ENCODE results near the gene NELFA.

NELFA gene

GRCh38 chr4:1986578-1987210 lies 22.1 kb downstream of the NELFA start:
- H3K14ac ChIP-seq (ENCODE audit: low read length), result no peak overlapping the region
- no peak overlapping the region for H2BK12ac ChIP-seq (ENCODE audit: low read length)
- no peak overlapping the region for H3K4me3 ChIP-seq (ENCODE audit: low read length in 2 of 2)
- no peak overlapping the region for H2BK5ac ChIP-seq (ENCODE audit: low read length)
- no peak overlapping the region for H2AFZ ChIP-seq (ENCODE audit: low read length)
- no peaks in the 10 kb centered on the region for H3K4me1 ChIP-seq (ENCODE audit: control insufficient read depth in 2 of 2, insufficient read depth in 1 of 2, low read depth in 1 of 2, low read length in 2 of 2)
- no peak overlapping the region for H2BK120ac ChIP-seq (ENCODE audit: low read depth, low read length)
- peaks cover 56 to 98% of the 10 kb centered on the region in 2 donors for H3K36me3 ChIP-seq (replicated peaks in 1 of 2; ENCODE audit: control insufficient read depth in 2 of 2, insufficient read depth in 2 of 2, low read length in 2 of 2)
- H3K9ac ChIP-seq (ENCODE audit: low read depth, low read length, poor library complexity), result no peak overlapping the region
- no peak overlapping the region for H3K4ac ChIP-seq (ENCODE audit: low read length)
- H3K27ac ChIP-seq (replicated peaks; ENCODE audit: low read length), result no peak overlapping the region
- H3K4me2 ChIP-seq (ENCODE audit: insufficient read depth, low read length, poor library complexity, severe bottlenecking), result no peak overlapping the region
- DNase-seq (ENCODE audit: low spot score), result no peak
- no peak overlapping the region for H2AK5ac ChIP-seq (ENCODE audit: low read depth, low read length)
- H4K8ac ChIP-seq (ENCODE audit: low read depth, low read length), result no peak overlapping the region
- peaks cover 11% of the 10 kb centered on the region for H3K79me1 ChIP-seq (ENCODE audit: low read depth, low read length)
- H2BK15ac ChIP-seq (ENCODE audit: low read length), result no peak overlapping the region
- H3K27me3 ChIP-seq (ENCODE audit: control insufficient read depth in 3 of 3, insufficient read depth in 3 of 3, low read depth in 1 of 3, low read length in 3 of 3), result no peaks in the 10 kb centered on the region
- WGBS, 2 donors (ENCODE audit: extremely low coverage in 2 of 2, insufficient read length in 2 of 2, insufficient replicate concordance in 1 of 2), result no CpG with 5 or more reads among the region's 22 CpGs
- no peak overlapping the region for H4K91ac ChIP-seq (ENCODE audit: low read depth, low read length, poor library complexity)
- H3K18ac ChIP-seq (ENCODE audit: low read length), result no peak overlapping the region
- peak overlapping the region; percentile 73 for H3K23ac ChIP-seq (ENCODE audit: low read depth, low read length, poor library complexity)
- H3K9me3 ChIP-seq (replicated peaks in 1 of 2; ENCODE audit: control insufficient read depth in 2 of 2, insufficient read depth in 1 of 2, low read depth in 1 of 2, low read length in 2 of 2), result no peaks in the 10 kb centered on the region

GRCh38 chr4:1985780-1986577 lies 22.8 kb downstream of the NELFA start:
- no peak for DNase-seq (ENCODE audit: low spot score)
- no peaks in the 10 kb centered on the region for H3K4me1 ChIP-seq (ENCODE audit: control insufficient read depth in 2 of 2, insufficient read depth in 1 of 2, low read depth in 1 of 2, low read length in 2 of 2)
- no peak overlapping the region for H4K91ac ChIP-seq (ENCODE audit: low read depth, low read length, poor library complexity)
- H3K9me3 ChIP-seq (replicated peaks in 1 of 2; ENCODE audit: control insufficient read depth in 2 of 2, insufficient read depth in 1 of 2, low read depth in 1 of 2, low read length in 2 of 2), result no peaks in the 10 kb centered on the region
- H3K27me3 ChIP-seq (ENCODE audit: control insufficient read depth in 3 of 3, insufficient read depth in 3 of 3, low read depth in 1 of 3, low read length in 3 of 3), result no peaks in the 10 kb centered on the region
- H3K4ac ChIP-seq (ENCODE audit: low read length), result no peak overlapping the region
- no peak overlapping the region for H4K8ac ChIP-seq (ENCODE audit: low read depth, low read length)
- no peak overlapping the region for H3K9ac ChIP-seq (ENCODE audit: low read depth, low read length, poor library complexity)
- peaks cover 56 to 98% of the 10 kb centered on the region in 2 donors for H3K36me3 ChIP-seq (replicated peaks in 1 of 2; ENCODE audit: control insufficient read depth in 2 of 2, insufficient read depth in 2 of 2, low read length in 2 of 2)
- H2AK5ac ChIP-seq (ENCODE audit: low read depth, low read length), result no peak overlapping the region
- H3K79me1 ChIP-seq (ENCODE audit: low read depth, low read length), result peaks cover 11% of the 10 kb centered on the region
- no peak overlapping the region for H2BK12ac ChIP-seq (ENCODE audit: low read length)
- no peak overlapping the region for H2BK120ac ChIP-seq (ENCODE audit: low read depth, low read length)
- H3K23ac ChIP-seq (ENCODE audit: low read depth, low read length, poor library complexity), result peak overlapping the region; percentile 73
- no peak overlapping the region for H3K4me3 ChIP-seq (ENCODE audit: low read length in 2 of 2)
- H2BK5ac ChIP-seq (ENCODE audit: low read length), result no peak overlapping the region
- H3K18ac ChIP-seq (ENCODE audit: low read length), result peak overlapping the region; percentile 38
- no peak overlapping the region for H2BK15ac ChIP-seq (ENCODE audit: low read length)
- no peak overlapping the region for H3K14ac ChIP-seq (ENCODE audit: low read length)
- no peak overlapping the region for H3K27ac ChIP-seq (replicated peaks; ENCODE audit: low read length)
- H3K4me2 ChIP-seq (ENCODE audit: insufficient read depth, low read length, poor library complexity, severe bottlenecking), result no peak overlapping the region
- no peak overlapping the region for H2AFZ ChIP-seq (ENCODE audit: low read length)
- no CpG with 5 or more reads among the region's 54 CpGs for WGBS, 2 donors (ENCODE audit: extremely low coverage in 2 of 2, insufficient read length in 2 of 2, insufficient replicate concordance in 1 of 2)

- no peak overlapping the region for H3K4me3 ChIP-seq (ENCODE audit: low read length in 2 of 2)
- no peak overlapping the region for H3K14ac ChIP-seq (ENCODE audit: low read length)
- H2BK5ac ChIP-seq (ENCODE audit: low read length), result no peak overlapping the region
- H3K4me1 ChIP-seq (ENCODE audit: control insufficient read depth in 2 of 2, insufficient read depth in 1 of 2, low read depth in 1 of 2, low read length in 2 of 2), result no peaks in the 10 kb centered on the region
- no peak overlapping the region for H2AFZ ChIP-seq (ENCODE audit: low read length)
- no peak overlapping the region for H2AK5ac ChIP-seq (ENCODE audit: low read depth, low read length)
- no peak overlapping the region for H3K9ac ChIP-seq (ENCODE audit: low read depth, low read length, poor library complexity)
- no peak overlapping the region for H4K8ac ChIP-seq (ENCODE audit: low read depth, low read length)
- peaks cover 8% of the 10 kb centered on the region for H3K79me1 ChIP-seq (ENCODE audit: low read depth, low read length)
- H3K18ac ChIP-seq (ENCODE audit: low read length), result no peak overlapping the region
- H2BK120ac ChIP-seq (ENCODE audit: low read depth, low read length), result no peak overlapping the region
- no peak overlapping the region for H3K27ac ChIP-seq (replicated peaks; ENCODE audit: low read length)
- H3K27me3 ChIP-seq (ENCODE audit: control insufficient read depth in 3 of 3, insufficient read depth in 3 of 3, low read depth in 1 of 3, low read length in 3 of 3), result no peaks in the 10 kb centered on the region
- peaks cover 55 to 98% of the 10 kb centered on the region in 2 donors for H3K36me3 ChIP-seq (replicated peaks in 1 of 2; ENCODE audit: control insufficient read depth in 2 of 2, insufficient read depth in 2 of 2, low read length in 2 of 2)
- H3K23ac ChIP-seq (ENCODE audit: low read depth, low read length, poor library complexity), result no peak overlapping the region
- no peak overlapping the region for H2BK12ac ChIP-seq (ENCODE audit: low read length)
- H3K9me3 ChIP-seq (replicated peaks in 1 of 2; ENCODE audit: control insufficient read depth in 2 of 2, insufficient read depth in 1 of 2, low read depth in 1 of 2, low read length in 2 of 2), result no peaks in the 10 kb centered on the region
- no peak for DNase-seq (ENCODE audit: low spot score)
- no peak overlapping the region for H3K4me2 ChIP-seq (ENCODE audit: insufficient read depth, low read length, poor library complexity, severe bottlenecking)
- no peak overlapping the region for H2BK15ac ChIP-seq (ENCODE audit: low read length)
- H4K91ac ChIP-seq (ENCODE audit: low read depth, low read length, poor library complexity), result no peak overlapping the region
- WGBS, 2 donors (ENCODE audit: extremely low coverage in 2 of 2, insufficient read length in 2 of 2, insufficient replicate concordance in 1 of 2), result no CpG with 5 or more reads among the region's 14 CpGs
- no peak overlapping the region for H3K4ac ChIP-seq (ENCODE audit: low read length)
Measured at GRCh38 chr4:1985294-1985693, 23.5 kb downstream of the NELFA start.

- Histone ChIP-seq H3K23ac (ENCODE audit: low read depth, low read length, poor library complexity) (no peak overlapping the region), H2BK5ac (ENCODE audit: low read length) (peak overlapping the region; percentile 39), H3K4me3 (ENCODE audit: low read length in 2 of 2) (no peak overlapping the region), H2AFZ (ENCODE audit: low read length) (no peak overlapping the region), H4K8ac (ENCODE audit: low read depth, low read length) (no peak overlapping the region), H3K14ac (ENCODE audit: low read length) (no peak overlapping the region), H3K36me3 (replicated peaks in 1 of 2; ENCODE audit: control insufficient read depth in 2 of 2, insufficient read depth in 2 of 2, low read length in 2 of 2) (peaks cover 56 to 98% of the 10 kb centered on the region in 2 donors), H3K27me3 (ENCODE audit: control insufficient read depth in 3 of 3, insufficient read depth in 3 of 3, low read depth in 1 of 3, low read length in 3 of 3) (no peaks in the 10 kb centered on the region), H2BK12ac (ENCODE audit: low read length) (peak overlapping the region; percentile 41), H2BK15ac (ENCODE audit: low read length) (no peak overlapping the region), H3K9me3 (replicated peaks in 1 of 2; ENCODE audit: control insufficient read depth in 2 of 2, insufficient read depth in 1 of 2, low read depth in 1 of 2, low read length in 2 of 2) (no peaks in the 10 kb centered on the region), H3K9ac (ENCODE audit: low read depth, low read length, poor library complexity) (no peak overlapping the region), H2AK5ac (ENCODE audit: low read depth, low read length) (no peak overlapping the region), H4K91ac (ENCODE audit: low read depth, low read length, poor library complexity) (no peak overlapping the region), H3K79me1 (ENCODE audit: low read depth, low read length) (peaks cover 9% of the 10 kb centered on the region), H3K27ac (replicated peaks; ENCODE audit: low read length) (no peak overlapping the region), H3K4me2 (ENCODE audit: insufficient read depth, low read length, poor library complexity, severe bottlenecking) (no peak overlapping the region), H3K4me1 (ENCODE audit: control insufficient read depth in 2 of 2, insufficient read depth in 1 of 2, low read depth in 1 of 2, low read length in 2 of 2) (no peaks in the 10 kb centered on the region), H3K18ac (ENCODE audit: low read length) (peak overlapping the region; percentile 28), H2BK120ac (ENCODE audit: low read depth, low read length) (no peak overlapping the region), H3K4ac (ENCODE audit: low read length) (no peak overlapping the region)
- no peak for DNase-seq (ENCODE audit: low spot score)
- no CpG with 5 or more reads among the region's 27 CpGs for WGBS, 2 donors (ENCODE audit: extremely low coverage in 2 of 2, insufficient read length in 2 of 2, insufficient replicate concordance in 1 of 2)
Measured at GRCh38 chr4:1984406-1985191, 24.2 kb downstream of the NELFA start.
